IPS-15b (cell line): Measurements from ENCODE around the gene SLC37A3.
"Not testable (repeated sequence)": the region's sequence is repeated elsewhere in the genome, so short reads cannot be mapped to it uniquely, and the experiment has no call there.

Experiments
- H3K27me3 ChIP-seq: one replicate; pipeline ENCODE4 v1.6.1; 2013; ENCODE audit warnings: low read length; ENCODE audit not compliant: control insufficient read depth, insufficient read depth
- H3K36me3 ChIP-seq: one replicate; pipeline ENCODE4 v1.6.1; 2013; ENCODE audit warnings: low read length; ENCODE audit not compliant: control insufficient read depth, insufficient read depth
- H3K4me1 ChIP-seq: one replicate; pipeline ENCODE4 v1.6.1; 2013; ENCODE audit warnings: mild to moderate bottlenecking, low read length; ENCODE audit not compliant: control insufficient read depth, insufficient read depth
- H3K4me3 ChIP-seq: one replicate; pipeline ENCODE4 v1.5.1; 2013; ENCODE audit warnings: low read depth, low read length
- H3K9ac ChIP-seq: one replicate; pipeline ENCODE4 v1.6.1; 2013; ENCODE audit warnings: low read depth, mild to moderate bottlenecking, low read length
- H3K9me3 ChIP-seq: one replicate; pipeline ENCODE4 v1.6.1; 2013; ENCODE audit warnings: mild to moderate bottlenecking, low read length; ENCODE audit not compliant: control insufficient read depth, insufficient read depth

The SLC37A3 gene

DNA sequence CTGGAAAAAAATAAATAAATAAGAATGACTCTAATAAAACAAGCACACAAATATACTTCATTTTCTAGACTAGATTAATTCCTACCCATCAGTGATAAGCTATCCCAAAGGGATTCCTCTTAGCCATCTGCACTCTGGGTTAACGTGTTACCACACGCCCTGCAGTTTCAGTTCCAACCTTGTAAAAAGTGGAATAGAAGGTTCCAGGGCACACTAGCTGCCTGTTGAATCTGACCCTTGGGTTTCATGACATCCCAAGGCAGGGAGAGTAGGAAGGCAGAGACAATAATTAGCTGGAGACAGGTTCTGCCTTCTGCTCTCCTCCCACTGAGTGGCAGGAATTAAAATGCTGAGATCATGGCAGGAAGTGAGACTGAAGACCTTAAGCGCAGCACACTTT lies 33.5 kb downstream of the SLC37A3 start:
- Histone ChIP-seq H3K9ac (no peak overlapping the region), H3K4me1 (no peaks in the 10 kb centered on the region), H3K4me3 (no peak overlapping the region), H3K27me3 (no peaks in the 10 kb centered on the region), H3K36me3 (peaks cover 8% of the 10 kb centered on the region), H3K9me3 (no peaks in the 10 kb centered on the region)

DNA sequence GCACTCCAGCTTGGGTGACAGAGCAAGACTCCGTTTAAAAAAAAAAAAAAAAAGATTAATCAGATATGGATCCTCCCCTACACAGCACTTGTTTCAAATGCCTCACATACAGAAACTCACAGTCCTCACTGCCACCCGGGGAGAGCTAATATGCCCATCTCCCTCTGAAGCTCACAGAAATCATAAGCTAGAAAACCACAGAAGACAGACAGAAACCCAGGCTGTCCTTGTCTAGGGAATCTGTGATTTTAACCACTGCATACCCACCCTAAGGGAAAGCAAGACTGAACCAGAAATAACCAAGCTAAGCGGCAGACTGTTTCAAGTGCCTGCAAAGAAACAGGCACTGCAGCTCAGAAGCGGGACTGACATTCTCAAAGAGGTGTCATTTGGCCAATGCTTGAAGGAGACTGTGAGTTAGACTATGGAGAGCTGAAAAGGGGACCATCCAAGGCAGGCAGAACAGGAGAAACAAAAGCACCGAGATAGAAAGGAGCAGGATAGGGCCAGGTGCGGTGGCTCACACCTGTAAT lies 37.6 kb downstream of the SLC37A3 start:
- H3K27me3 ChIP-seq: no peaks in the 10 kb centered on the region
- no peak overlapping the region for H3K9ac ChIP-seq
- H3K36me3 ChIP-seq: peaks cover 16% of the 10 kb centered on the region
- no peak overlapping the region for H3K4me3 ChIP-seq
- H3K9me3 ChIP-seq: no peaks in the 10 kb centered on the region
- H3K4me1 ChIP-seq: no peaks in the 10 kb centered on the region

- H3K27me3 ChIP-seq: no peaks in the 10 kb centered on the region
Measured at GRCh38 chr7:140358412-140359051, 39.8 kb downstream of the SLC37A3 start.

GRCh38 chr7:140358024-140358411 lies 40.3 kb downstream of the SLC37A3 start:
- H3K9ac ChIP-seq: no peak overlapping the region

More at GRCh38 chr7:140358412-140359051, 39.8 kb downstream of the SLC37A3 start:
- Histone ChIP-seq H3K4me3 (no peak overlapping the region), H3K36me3 (peaks cover 11% of the 10 kb centered on the region), H3K9ac (no peak overlapping the region), H3K9me3 (no peaks in the 10 kb centered on the region), H3K4me1 (no peaks in the 10 kb centered on the region)

GRCh38 chr7:140350056-140350455 lies 48.3 kb downstream of the SLC37A3 start:
- peaks cover 2% of the 10 kb centered on the region for H3K4me1 ChIP-seq
- H3K36me3 ChIP-seq: peaks cover 18% of the 10 kb centered on the region
- no peaks in the 10 kb centered on the region for H3K9me3 ChIP-seq
- no peak overlapping the region for H3K4me3 ChIP-seq
- no peak overlapping the region for H3K9ac ChIP-seq
- H3K27me3 ChIP-seq: no peaks in the 10 kb centered on the region

More at GRCh38 chr7:140358024-140358411, 40.3 kb downstream of the SLC37A3 start:
- no peak overlapping the region for H3K4me3 ChIP-seq
- H3K27me3 ChIP-seq: no peaks in the 10 kb centered on the region
- no peaks in the 10 kb centered on the region for H3K9me3 ChIP-seq
- no peaks in the 10 kb centered on the region for H3K4me1 ChIP-seq
- H3K36me3 ChIP-seq: peaks cover 11% of the 10 kb centered on the region

GRCh38 chr7:140349144-140349771 lies 49.1 kb downstream of the SLC37A3 start:
- no peak overlapping the region for H3K4me3 ChIP-seq
- H3K27me3 ChIP-seq: no peaks in the 10 kb centered on the region
- peaks cover 2% of the 10 kb centered on the region for H3K4me1 ChIP-seq
- H3K9me3 ChIP-seq: no peaks in the 10 kb centered on the region
- H3K36me3 ChIP-seq: peaks cover 18% of the 10 kb centered on the region
- no peak overlapping the region for H3K9ac ChIP-seq

GRCh38 chr7:140348161-140348849 lies 50.0 kb downstream of the SLC37A3 start:
- H3K4me1 ChIP-seq: peaks cover 2% of the 10 kb centered on the region
- H3K27me3 ChIP-seq: no peaks in the 10 kb centered on the region
- no peaks in the 10 kb centered on the region for H3K9me3 ChIP-seq
- H3K4me3 ChIP-seq: no peak overlapping the region
- peaks cover 18% of the 10 kb centered on the region for H3K36me3 ChIP-seq
- H3K9ac ChIP-seq: no peak overlapping the region

DNA sequence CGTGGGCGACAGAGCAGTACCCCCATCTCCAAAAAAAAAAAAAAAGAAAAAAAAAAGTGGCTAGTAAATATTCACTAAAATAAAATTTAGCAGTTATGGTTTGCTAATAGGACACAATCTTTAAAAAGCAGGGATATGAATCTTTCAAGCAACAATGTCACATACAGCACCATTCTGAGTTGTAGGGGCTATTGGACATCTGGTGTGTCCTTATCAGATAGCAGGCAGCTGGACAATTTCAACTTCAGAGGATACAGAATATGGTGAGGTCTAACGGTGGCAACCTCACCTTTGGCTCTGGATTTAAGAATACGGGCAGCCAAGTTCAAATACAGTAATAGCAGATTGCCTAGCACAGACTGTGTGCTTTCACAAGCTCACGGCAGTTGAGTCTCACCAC lies 51.1 kb downstream of the SLC37A3 start:
- H3K4me1 ChIP-seq: peaks cover 2% of the 10 kb centered on the region
- H3K4me3 ChIP-seq: no peak overlapping the region
- peaks cover 25% of the 10 kb centered on the region for H3K36me3 ChIP-seq
- no peaks in the 10 kb centered on the region for H3K9me3 ChIP-seq
- H3K27me3 ChIP-seq: no peaks in the 10 kb centered on the region
- no peak overlapping the region for H3K9ac ChIP-seq

- no peak overlapping the region for H3K9ac ChIP-seq
- H3K9me3 ChIP-seq: no peaks in the 10 kb centered on the region
- H3K4me3 ChIP-seq: no peak overlapping the region
- H3K27me3 ChIP-seq: no peaks in the 10 kb centered on the region
- H3K4me1 ChIP-seq: peaks cover 2% of the 10 kb centered on the region
- peaks cover 34% of the 10 kb centered on the region for H3K36me3 ChIP-seq
Measured at GRCh38 chr7:140345426-140345825, 52.9 kb downstream of the SLC37A3 start.

- Histone ChIP-seq H3K27me3 (no peaks in the 10 kb centered on the region), H3K9me3 (no peaks in the 10 kb centered on the region), H3K9ac (no peak overlapping the region), H3K4me1 (no peaks in the 10 kb centered on the region), H3K4me3 (no peak overlapping the region), H3K36me3 (peaks cover 30% of the 10 kb centered on the region)
Measured at GRCh38 chr7:140342727-140343514, 55.4 kb downstream of the SLC37A3 start.

- peaks cover 30% of the 10 kb centered on the region for H3K36me3 ChIP-seq
- not testable (repeated sequence) for H3K9me3 ChIP-seq
Measured at GRCh38 chr7:140338959-140339358, 59.4 kb downstream of the SLC37A3 start.

More at GRCh38 chr7:140338959-140339358, 59.4 kb downstream of the SLC37A3 start:
- H3K4me1 ChIP-seq, H3K4me3 ChIP-seq, H3K9ac ChIP-seq, H3K27me3 ChIP-seq: not testable (repeated sequence)
